GM15510 (cell line): ENCODE results near the gene KCNA2.

Source experiments
- POLR2A ChIP-seq: IDR thresholded peaks from 3 replicates; pipeline ENCODE4 v1.6.1; 2011; ENCODE audit warnings: borderline replicate concordance; ENCODE audit not compliant: insufficient read length; ENCODE audit errors: extremely low read depth

Gene KCNA2

GRCh38 chr1:110615548-110616130 lies 9.5 kb upstream of the KCNA2 start:
- no peak for TF ChIP-seq POLR2A

DNA sequence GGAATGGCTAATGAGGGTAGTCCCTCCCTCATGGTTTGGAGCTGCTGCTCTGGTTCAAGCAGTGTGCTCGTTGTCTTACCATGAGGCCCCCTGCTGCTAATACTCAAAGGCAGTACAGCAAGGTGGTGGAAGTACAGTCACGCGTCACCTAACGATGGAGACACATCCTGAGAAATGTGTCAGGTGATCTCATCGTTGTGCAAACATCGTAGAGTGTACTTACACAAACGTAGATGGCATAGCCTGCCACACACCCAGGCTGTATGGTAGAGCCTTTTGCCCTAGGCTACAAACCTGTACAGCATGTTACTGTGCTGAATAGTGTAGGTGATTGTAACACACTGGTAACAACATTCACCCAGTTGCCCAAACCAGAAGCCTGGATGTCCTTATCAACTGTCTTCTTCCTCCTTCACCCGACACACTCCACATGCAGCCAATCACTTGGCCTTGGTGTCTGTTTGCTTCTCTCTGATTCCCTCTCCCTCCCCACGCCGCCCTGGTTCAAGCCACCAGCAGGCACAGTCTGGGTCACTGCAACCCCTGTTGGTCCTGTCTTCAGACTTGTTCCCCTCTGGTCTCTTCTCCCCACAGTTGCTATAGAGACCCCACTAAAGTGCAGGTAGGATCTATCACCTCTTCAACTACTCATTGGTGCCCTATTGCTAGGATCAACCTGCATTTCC lies 6.0 kb upstream of the KCNA2 start:
- no peak for TF ChIP-seq POLR2A

DNA sequence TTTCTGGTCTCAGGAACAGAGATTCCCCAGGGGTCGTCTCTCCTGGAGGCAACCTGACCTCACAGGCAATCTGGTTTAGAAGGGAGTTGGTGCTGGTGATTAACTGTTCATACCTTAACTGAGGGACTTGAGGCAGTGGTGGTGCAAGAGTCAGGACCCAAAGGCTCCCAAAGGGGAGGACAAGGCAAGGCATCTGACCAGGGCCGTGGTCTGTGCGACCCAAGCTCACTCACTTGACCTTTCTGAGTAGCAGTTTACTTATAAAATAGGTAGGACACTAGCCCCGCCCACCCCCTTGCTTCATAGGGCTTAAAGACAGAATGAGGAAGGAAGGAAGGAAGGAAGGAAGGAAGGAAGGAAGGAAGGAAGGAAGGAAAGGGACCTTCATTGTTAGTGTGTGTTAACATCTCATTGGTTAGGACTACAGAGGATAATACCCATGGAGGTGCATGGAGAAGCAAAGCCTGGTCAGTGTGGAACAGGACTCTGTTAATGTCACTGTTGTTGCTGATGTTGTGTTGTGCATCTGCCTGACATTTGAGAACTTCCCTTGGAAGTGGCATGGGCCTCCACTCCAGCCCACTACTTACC lies 4.6 kb upstream of the KCNA2 start:
- no peak for TF ChIP-seq POLR2A

- no peak for TF ChIP-seq POLR2A
Observed at GRCh38 chr1:110610084-110610483, 3.9 kb upstream of the KCNA2 start.

DNA sequence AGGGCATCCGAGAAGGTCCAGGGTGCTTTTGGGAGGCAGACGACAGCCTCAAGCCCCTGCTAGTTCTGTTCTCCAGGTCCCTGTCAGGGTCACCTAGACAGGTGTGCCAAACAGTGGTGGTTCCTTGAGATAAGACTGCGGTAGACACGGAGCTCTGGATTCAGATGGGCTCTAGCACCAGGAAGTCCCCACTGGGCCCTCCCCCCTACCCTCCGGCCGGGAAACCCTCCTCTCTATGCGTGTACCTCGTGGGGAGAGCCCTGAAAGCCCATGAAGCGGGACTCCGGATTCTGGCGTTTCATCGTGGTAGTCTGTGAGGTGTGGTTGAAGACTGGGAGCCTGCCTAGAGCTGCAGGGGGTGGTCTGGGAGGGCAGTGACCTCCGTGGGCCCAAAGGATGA lies 2.1 kb upstream of the KCNA2 start:
- no peak for TF ChIP-seq POLR2A

DNA sequence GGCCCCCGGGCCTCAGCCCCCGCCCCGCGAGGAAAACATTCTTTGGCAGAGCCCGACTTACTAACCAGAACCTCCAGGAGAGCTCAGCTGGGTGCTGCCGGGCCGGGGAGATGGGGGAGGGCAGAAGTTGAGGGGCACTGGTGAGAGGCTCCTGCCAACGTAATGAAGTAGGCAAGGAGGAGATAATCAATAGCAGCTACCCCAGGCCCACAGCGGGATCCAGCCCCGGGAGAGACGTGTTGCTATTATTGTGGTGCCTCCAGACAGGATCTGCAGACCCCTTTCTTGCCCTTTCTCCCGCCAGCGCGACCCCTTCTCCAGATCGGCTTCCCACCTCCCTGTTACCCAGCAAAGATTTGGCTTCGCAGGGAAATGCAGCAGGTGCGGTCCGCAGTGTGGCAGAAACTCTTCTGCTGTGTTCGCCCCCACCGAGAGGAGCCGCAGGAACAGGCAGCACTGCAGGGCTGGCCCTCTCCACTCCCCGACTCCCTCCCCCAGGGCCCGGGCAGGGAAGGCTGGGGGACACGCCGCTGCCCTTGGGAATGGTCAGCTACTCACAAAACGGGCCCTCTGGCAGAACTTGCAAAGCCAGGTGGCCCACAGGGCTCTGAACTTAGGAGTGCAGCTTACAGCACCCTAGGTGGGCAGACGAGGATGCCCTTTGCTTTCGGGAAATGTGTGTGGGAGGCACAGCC lies 1.5 kb upstream of the KCNA2 start:
- TF ChIP-seq POLR2A = no peak

GRCh38 chr1:110606657-110607535 lies 738 bp upstream of the KCNA2 start:
- no peak for TF ChIP-seq POLR2A

GRCh38 chr1:110605446-110605845 lies 712 bp downstream of the KCNA2 start:
- no peak for TF ChIP-seq POLR2A

DNA sequence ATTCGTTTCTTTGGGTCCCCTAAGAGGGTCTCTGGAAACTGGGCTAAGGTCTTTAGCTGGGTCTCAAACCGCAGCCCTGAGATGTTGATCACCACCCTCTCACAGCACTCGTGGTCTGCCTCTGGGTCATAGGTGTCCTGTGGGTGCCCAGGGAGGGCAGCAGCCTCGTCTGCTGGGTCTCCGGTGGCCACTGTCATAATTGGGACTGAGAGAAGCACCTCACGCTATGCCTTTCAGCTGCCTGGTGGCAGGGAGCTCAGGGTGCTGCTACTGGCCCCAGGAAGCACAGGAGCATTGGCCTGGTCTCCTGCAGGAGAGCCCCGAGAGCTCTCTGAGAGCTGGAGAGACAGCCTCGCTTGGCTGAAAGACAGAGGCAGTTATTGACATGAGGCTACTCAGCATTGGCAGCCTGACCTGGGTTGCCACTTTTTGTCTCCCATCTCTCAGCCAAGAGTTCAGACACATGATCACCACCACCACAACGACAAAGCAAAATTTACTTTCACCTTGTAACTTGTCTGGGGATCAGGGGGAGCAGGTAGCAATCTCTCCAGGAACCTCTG lies 1.5 kb downstream of the KCNA2 start:
- no peak for TF ChIP-seq POLR2A

GRCh38 chr1:110603058-110603457 lies 3.1 kb downstream of the KCNA2 start:
- TF ChIP-seq POLR2A = no peak

- TF ChIP-seq POLR2A = no peak
Observed at GRCh38 chr1:110602466-110602865, 3.7 kb downstream of the KCNA2 start.

GRCh38 chr1:110601332-110601731 lies 4.8 kb downstream of the KCNA2 start:
- no peak for TF ChIP-seq POLR2A

GRCh38 chr1:110600716-110601115 lies 5.4 kb downstream of the KCNA2 start:
- TF ChIP-seq POLR2A = no peak

GRCh38 chr1:110597966-110598365 lies 8.2 kb downstream of the KCNA2 start:
- TF ChIP-seq POLR2A = no peak
